GM19035 (cell line): ENCODE measurements around the gene PTPRM.

Source experiments
- ATAC-seq: cut with Tn5 transposase; IDR thresholded peaks from one replicate; pipeline ENCODE4 v1.9.1; 2021; ENCODE audit not compliant: unreplicated experiment

The PTPRM gene

GRCh38 chr18:8298186-8298585, 731.1 kb downstream of the PTPRM start:
- ATAC-seq: no peak

GRCh38 chr18:8299054-8299980, 732.2 kb downstream of the PTPRM start:
- no peak for ATAC-seq

DNA sequence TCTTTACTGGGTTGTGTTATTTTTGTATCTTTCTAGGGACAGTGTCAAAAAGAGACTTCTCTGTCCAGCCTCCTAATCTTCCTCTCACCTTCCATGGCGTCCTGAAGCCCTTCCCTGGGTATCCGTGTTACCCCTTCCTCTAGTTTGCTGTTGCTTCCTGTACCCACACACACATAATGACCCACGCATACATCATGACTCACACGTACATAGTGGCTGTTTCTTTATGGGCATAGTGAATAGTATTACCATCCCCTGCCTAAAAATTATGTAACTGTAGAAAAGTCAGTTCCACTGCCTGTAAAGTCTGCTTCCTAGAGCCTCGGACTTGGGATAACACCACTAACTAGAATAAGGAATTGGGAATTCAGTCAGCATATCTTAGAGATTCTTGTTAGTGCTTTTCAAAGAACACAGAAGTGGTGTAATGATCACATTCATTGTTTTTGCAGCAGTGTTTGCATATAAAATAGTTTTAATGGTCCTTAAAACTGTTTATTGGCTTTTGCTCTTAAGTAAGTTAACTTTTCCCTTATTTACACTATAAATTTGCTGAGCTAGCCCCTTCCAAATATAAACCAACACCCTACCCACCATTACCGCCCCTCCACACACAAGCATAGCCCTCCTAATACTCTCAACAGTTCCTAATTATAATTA, 733.8 kb downstream of the PTPRM start:
- no peak for ATAC-seq

DNA sequence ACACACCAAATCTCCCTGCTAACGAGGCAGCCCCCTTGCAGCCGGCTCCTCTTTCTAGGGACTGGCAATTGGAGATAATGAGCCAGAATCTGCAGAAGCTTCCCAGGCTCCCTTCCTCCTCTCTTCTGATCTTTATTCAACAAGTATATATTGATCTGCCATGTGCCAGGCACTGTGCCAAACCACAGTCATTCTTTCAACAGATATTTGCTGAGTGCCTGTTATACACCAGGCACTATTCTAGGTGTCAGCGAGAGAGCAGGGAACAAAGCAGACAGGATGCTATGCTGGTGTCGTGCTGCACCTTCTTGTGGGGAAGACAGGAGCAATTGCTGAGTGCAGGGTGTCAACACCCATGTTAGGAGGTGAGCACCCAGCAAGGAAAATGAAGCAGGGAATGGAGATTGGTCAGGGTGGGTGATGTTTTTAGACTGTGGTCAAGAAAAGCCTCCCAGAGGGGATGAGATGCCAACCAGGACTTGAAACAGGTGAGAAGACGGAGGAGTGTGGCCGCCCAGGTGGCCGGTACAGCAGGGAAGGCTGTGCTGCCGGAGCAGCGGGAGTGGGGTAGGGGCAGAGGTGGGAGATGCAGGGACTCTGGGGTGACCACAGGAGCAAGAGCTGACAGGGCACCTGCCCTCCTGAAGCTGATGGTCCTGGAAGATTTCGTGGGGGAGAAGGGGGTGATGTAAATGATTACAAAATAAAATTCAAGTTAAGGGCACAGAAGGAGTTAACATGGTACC, 734.5 kb downstream of the PTPRM start:
- no peak for ATAC-seq

- no peak for ATAC-seq
Observed at GRCh38 chr18:8303151-8303755, 736.1 kb downstream of the PTPRM start.

DNA sequence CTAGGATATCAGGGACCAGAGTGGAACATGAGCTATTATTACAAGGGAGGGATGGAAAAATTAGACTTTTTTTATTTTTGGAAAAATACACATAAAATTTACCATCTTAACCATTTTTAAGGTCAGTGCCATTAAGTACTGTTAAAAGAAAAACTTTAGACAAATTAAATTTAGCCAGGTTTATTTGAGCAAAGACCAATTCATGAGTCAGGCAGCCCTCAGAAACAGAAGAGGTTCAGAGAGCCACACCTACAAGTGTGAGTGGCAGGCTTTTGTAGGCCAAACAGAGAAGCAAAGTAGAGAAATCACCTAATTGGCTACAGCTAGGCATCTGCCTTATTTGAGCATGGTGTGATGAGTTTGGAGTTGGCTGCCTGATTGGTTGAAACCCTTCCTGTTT, 740.8 kb downstream of the PTPRM start:
- ATAC-seq: no peak

DNA sequence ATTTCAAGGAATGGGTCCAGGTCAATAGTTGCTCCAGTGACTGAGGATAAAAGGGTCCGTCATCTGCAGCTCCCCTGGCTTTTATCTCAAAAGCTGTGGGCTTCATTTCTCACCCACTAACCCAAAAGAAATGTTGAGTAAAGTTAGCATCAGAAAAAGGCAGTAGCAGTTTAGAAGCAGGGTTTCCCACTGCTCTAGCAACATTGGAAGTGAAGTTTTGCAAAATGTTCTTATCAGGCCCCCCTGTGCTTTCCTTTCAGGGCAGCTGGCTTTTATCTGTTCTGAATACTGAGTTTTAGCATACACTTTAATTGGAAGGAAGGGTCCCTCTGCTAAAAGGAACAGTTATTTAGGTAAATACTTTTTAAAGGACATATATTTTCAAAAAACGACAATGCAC, 745.9 kb downstream of the PTPRM start:
- ATAC-seq: no peak

DNA sequence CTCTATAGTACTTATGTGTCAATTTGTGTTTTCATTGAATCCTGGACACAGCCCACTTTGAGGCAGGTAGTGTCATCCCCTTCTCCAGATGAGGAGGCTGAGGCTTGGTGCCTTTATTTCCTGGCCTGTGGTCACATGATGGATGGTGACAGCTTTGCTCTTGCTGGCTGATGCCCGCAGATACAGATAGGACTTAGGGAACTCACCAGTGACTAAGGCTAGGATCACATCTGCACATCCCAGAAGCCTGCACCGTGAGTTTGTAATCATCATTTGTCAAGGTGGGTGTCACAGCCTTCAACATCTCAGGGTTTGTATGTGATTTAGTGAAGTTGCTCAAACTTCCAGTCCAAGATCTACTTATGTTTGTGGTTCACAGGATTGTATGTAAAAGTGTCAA, 747.0 kb downstream of the PTPRM start:
- no peak for ATAC-seq

DNA sequence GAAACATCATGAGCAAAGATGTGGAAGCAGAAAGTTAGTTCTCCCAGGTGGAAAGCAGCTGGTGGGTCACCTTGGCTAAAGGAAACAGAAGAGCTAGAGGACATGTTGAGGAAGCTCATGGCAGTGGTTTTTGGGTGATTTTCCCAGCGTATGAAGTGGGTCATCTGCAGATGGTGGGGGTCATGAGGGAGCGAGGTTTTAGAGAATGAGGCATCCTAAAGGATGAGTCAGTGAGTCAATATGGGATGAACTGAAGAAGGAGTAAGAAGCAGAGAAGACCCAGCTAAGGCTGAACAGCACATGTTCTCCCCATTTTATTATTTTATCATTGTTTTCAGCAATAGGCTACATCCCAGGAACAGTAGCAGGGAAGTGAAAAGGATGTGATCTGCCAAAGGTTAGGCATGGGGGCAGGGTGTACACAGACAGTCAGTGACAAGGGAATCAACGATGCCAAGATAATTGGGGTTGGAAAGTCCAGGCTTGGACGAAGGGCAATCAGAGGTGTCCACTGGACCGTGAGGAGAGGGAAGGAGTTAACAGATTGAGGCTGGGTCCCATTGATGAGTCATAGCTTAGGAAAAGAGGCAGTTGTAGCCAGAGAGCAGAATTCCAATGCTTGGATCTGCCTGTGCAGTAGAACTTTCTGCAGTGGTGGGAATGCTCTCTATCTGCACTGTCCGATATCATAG, 752.8 kb downstream of the PTPRM start:
- no peak for ATAC-seq

GRCh38 chr18:8322486-8322885, 755.4 kb downstream of the PTPRM start:
- no peak for ATAC-seq

GRCh38 chr18:8324343-8325065, 757.4 kb downstream of the PTPRM start:
- ATAC-seq: no peak

DNA sequence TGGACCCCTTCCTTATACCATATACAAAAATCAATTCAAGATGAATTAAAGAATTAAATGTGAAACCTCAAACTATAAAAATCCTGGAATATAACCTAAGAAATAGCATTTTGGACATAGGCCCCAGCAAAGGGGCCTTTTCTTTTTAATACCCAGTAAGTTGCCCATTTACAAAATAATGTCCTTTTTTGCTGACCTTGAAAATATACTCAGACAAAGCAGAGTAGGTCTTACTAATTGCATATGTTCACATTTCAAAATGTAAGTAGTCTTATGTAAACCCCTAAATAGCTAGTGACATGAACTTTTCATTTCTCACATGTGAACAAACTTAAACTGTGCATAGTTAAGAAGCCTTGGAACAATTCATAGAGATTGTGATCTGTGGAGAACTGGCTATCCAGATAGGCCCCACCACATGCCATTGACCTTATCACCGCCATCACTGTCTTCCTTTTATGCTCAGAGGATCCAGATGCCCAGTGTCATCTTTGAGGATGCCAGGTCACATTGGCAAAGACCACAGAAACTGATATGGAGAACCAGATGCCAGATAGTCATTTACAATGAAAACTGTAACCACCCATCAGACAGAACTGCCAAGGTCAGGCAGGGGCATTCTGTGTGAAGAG, 759.8 kb downstream of the PTPRM start:
- ATAC-seq: no peak

DNA sequence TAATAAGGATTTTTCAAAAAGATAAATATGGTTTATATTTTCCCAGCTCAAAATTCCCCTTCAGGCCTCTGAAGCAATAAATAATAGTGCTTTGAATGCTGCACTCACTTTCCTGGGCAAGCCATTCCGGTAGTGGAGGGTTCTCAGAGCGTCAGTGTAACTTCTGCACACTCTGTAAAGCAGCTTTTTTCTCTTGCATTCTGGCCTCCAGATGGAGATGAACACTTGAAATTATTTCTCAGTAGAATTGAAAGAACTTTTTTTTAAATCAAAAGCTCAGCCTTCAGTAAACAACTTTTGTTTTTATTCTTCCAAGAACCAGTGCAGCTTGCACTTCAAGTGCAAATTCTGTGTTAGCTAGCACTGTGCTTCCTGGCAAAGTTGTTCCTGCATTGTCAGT, 761.0 kb downstream of the PTPRM start:
- ATAC-seq: no peak

DNA sequence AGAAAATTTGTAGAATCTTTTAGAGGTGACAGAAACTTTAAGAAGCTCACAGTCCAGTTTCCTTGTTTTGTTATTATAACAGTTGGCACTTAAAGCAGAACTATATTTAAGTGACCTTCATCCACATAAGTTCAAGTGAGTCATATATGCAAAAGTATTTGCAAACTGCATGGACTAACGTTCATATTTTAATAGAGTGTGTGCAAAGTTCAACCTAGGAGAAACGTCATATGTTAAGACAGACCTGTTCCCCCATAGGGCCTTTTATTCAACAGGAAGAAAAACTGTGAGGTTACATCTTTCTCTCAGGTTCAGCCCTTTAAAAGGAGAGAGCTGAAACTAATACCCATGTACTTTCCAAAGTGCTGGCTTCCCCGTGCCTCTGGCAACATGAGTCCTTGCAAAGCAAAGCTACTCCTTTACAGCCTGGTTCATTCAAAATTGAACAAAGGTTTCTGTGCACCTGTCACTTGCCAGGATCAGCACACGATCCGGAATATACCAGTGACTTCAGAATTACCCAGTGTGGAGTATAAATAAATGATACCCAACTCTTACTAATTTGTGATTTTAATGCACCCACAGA, 762.2 kb downstream of the PTPRM start:
- no peak for ATAC-seq

GRCh38 chr18:8330575-8330974, 763.5 kb downstream of the PTPRM start:
- no peak for ATAC-seq

GRCh38 chr18:8332286-8332685, 765.2 kb downstream of the PTPRM start:
- no peak for ATAC-seq

- no peak for ATAC-seq
Observed at GRCh38 chr18:8333961-8334360, 766.8 kb downstream of the PTPRM start.

GRCh38 chr18:8337211-8337610, 770.1 kb downstream of the PTPRM start:
- no peak for ATAC-seq

DNA sequence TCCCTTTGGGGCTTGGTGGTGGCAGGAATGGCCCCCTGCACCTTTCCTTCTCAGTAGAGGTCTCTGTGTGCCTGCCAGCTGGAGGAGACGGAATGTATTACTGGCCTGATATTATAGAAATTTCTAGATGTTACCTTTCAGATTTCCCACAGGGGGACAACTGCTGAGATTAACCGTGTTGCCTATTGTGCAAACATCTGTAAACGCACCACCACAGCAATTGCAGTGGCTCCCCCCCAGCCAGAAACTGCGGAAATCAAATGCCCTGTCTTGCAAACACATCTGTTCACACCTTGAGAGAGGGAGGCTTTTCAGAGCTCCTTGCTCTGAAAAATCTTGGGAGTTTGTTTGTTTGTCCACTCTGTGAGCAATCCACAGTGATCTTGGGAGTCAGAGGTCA, 772.1 kb downstream of the PTPRM start:
- no peak for ATAC-seq
